ENCODE results near the gene FASN.

DNA sequence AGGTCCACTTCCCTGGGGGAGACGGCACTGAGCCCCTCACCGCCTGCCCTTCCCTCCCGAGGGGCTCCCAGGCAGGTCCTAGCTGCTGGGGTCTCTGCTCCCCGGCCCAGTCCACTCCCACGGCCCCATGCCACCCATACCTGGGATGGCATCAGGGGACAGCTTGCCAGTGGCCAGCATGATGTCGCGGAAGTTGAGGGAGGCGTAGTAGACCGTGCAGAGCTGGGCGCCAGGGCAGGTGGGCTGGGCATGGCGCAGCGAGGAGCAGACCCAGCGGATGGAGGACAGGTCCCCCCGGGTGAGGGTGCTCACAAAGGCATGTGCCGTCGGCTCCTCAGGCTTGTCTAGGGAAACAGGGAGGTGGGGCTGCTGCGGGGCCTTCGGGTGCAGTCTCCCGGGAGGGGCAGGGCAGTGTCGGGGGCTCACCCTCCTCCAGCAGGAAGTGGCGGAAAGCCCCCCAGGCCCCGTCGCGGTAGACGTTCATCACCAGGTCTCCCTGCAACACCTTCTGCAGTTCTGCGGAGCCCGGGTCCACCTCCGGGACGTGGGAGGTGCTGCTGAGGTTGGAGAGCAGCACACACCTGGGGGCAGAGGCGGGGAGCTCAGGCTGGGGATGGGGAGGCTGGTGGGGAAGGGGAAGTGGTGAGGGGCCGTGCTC lies 13.5 kb downstream of the FASN start:
- TF ChIP-seq CTCF (IDR thresholded peaks at IDR 0.05): no peak
- TF ChIP-seq POLR2A (IDR thresholded peaks at IDR 0.05): no peak
- TF ChIP-seq POLR2AphosphoS5 (IDR thresholded peaks at IDR 0.05): no peak
